RKO (cell line): Measurements from ENCODE around the gene STK35.

Experiments
- DNase-seq: peaks from one replicate; pipeline ENCODE4 v3.0.0-alpha.2; 2016; ENCODE audit warnings: low spot score

STK35 gene

DNA sequence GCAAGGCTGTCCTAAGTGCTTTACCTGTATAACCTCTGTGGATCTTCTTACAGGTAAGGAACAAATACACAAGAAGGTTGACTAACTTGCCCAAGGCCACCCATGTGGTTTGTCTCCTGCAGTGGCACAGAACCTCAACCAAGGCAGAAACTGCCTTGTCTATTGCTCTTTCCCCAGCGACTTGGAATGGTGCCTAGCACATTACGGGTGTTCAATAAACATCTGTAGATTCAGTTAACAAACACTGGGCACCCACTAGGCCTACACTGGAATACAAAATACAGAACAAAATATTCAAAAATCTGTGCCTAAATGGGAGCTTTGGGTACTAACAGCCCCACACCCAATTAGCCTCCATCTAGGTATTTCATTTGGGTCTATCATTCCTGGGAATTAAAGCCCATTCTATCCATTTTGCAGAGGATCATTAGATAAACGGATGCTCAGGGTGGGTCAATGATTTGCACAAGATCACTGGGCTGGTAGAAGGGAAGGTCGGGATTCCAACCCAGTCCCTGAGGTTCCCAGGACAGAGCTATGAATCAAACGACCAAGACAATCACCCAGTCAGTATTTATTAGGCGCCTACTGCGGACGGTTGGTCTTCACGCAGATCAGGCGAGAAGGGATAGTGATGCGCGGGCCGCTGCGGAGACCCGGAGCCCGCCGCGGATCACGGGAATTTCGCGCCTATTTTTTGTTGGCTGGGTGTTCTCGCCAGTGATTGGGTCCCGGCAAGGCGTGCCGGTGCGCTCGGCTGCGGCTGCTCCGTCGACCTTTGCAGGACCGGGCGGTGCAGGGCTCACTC is at the start of gene STK35:
TSS of gene STK35 (plus strand) at position 771 of the 808 bp plus-strand sequence. CDS start 55 bp downstream, outside the sequence.
- peak; percentile 81 for DNase-seq

DNA sequence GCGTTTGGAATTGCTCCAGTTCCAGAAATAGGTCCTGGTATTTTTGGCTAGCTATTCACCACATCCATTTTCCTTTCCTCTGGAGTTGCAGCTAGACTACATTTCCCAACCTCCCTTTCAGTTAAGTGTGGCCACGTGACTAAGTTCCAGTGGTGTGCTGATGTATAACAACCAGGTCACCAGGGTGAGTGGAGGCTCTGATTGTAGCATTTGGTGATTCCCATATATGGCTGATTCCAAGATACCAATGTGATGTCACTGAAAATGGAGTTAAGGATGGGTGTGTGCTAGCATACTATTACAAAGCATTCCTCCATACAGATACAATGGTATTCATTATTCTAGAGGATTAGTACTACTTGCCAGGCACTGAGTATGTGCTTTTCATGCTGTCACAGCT is 49.7 kb upstream of the STK35 start:
- DNase-seq: peak; percentile 51

DNA sequence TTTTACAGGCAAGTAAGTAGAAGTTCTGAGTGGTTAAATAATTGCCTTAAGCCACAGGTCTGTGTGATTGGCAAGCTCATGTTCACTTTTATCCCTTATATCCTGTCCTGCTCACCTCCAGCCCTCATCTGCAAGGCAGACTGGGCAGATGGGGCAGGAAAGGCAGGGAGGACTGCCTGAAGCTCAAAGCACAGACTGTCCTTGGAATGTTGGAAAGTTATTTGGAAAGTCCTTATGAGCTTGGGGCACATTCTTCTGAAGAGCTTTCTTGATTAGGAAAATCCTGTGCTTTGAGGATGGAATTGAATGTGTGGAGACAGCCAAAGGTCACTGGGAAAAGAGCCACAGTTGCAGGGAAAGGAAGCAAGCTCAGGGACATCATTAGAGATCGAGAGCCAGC is 48.9 kb upstream of the STK35 start:
- no peak for DNase-seq

DNA sequence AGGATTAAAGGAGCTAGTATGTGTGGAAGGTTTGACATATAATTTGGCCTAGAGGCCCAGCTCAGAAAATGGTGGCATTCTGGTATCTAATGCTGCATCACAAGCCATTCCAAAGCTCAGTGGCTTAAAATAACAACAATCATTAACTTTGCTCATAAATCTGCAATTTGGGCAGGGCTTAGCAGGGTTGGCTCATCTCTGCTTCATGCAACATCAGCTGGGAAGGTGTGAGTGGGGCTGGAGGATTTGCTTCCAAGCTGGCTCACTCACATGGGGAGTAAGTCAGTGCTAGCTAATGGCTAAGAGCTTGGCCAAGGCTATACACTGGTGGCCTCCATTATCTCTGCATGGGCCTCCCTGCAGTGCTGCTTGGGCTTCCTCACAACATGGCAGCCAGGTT is 48.0 kb upstream of the STK35 start:
- no peak for DNase-seq

DNA sequence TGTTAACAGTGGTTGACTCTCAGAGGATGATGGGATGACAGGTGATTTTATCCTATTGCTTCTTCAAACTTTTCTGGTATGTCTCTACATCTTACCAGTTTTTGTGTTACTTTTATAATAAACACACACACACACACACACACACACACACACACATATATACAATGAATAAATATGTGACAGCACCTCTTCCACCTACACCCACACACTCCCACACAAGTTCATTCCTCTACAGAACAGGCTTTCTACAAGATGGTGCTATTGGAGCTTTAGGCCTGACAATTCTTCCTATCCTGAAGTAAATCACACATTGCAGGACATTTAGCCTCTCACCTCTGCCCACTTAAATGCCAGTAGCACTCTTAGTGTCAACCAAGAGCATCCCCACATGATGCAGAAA is 46.7 kb upstream of the STK35 start:
- DNase-seq: no peak

DNA sequence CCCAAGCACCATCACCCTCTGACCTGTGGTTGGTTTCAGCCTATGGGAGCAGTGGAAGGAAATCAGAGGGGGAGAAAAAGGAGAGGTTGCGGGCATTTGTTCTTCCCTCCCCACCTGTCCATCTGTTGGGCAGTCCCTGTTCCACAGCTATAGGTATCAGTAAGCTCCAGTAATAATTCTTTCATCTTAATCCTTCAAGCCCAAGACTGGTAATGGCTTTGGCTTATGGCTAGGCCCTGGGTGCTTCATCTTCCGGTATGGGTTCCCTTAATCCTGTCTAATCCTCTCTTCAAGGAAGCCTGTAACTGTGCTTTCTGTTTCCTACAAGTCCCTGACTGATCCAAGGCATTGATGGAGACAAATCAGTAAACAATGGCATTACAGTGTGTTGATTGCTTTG is 42.2 kb upstream of the STK35 start:
- no peak for DNase-seq

DNA sequence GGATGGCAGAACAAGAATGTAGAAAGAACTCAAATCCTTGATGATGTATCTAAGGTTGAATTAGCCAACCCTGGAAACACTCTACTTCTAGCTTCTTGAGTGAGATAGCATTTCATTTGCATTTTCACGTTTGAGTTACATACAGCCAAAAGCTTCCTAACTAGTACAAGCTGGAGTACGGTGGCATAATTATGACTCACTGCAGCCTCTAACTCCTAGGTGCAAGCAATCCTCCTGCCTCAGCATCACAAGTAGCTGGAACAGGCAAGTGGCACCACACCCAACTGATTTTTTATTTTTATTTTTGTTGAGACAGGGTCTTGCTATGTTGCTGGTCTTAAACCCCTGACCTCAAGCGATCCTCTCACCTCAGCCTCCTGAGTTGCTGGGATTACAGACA is 36.5 kb upstream of the STK35 start:
- no peak for DNase-seq

DNA sequence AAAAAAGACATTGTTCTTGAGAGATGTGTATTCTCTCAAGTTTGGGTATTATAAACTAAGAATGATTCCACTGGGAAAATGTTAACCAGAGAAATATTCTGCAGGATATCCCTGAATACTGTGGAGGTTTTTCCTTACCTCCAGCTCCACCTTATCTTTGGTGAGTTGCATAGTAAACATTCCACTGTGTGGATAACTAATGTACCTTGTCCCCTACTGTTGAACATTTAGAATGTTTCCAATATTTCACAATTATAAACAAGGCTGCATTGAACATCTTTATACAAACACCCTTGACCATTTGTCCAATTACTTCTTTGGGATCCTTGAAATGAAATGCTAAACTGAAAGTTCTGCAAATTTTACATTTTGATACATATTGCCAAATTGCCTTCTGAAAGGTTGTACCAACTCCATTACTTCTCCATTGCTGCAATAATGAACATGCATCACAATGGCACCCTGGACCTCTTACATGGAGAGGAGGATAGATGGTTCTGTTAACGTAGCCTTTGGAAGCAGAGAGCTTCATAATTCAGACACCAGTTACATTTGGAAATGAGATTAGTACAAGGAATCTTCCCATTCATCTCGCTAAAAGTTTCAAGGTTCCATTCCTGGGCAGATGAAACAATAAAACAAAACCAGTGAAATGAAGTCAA is 35.0 kb upstream of the STK35 start:
- no peak for DNase-seq

DNA sequence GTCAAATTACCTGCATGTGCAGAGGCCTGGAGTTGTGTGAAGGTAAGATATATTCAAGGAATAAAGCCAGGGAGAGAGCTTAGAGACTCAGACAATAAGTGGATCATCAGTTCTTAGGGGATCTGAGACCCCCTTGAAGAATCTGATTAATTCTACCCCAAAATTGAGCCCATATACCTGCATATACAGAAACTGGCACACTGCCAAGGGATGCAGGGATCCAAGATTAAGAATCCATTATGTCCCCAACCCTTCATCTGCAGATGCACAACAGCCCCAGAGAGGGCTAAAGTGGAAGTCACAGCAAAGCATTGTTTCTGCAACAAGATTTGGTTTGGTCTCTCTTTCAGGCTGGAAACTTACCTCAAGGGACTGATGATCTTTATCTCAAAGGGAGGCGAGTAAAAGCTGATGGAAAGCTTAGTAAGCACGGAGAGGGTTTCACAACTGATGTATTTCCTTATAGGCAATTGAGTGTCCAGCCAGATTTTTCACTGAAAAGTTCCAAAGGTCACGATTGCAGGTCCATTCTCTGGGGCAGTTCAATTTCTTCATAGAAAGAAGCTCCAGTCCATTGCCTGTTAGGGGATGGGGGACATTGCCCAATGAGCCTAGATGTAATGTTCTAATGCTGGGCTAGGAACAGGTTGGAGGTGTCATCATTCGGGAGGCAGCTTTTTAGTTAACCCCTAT is 20.9 kb upstream of the STK35 start:
- no peak for DNase-seq

DNA sequence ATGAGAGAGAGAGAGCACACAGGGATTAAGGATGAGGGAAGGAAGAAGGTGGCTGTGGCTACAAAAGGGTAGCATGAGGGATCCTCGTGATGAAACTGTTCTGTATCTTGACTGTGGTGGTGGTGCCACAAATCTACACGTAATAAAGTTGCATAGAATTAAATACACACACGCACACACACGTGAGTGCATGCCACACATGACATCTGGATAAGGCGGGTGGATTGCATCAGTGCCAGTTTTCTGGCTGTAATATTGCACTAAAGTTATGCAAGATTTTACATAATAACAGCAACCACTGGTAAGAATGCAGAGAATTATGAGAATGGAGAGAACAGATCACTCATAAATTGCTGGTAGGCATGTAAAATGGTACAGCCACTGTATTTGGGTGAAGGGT is 16.9 kb upstream of the STK35 start:
- DNase-seq: no peak

DNA sequence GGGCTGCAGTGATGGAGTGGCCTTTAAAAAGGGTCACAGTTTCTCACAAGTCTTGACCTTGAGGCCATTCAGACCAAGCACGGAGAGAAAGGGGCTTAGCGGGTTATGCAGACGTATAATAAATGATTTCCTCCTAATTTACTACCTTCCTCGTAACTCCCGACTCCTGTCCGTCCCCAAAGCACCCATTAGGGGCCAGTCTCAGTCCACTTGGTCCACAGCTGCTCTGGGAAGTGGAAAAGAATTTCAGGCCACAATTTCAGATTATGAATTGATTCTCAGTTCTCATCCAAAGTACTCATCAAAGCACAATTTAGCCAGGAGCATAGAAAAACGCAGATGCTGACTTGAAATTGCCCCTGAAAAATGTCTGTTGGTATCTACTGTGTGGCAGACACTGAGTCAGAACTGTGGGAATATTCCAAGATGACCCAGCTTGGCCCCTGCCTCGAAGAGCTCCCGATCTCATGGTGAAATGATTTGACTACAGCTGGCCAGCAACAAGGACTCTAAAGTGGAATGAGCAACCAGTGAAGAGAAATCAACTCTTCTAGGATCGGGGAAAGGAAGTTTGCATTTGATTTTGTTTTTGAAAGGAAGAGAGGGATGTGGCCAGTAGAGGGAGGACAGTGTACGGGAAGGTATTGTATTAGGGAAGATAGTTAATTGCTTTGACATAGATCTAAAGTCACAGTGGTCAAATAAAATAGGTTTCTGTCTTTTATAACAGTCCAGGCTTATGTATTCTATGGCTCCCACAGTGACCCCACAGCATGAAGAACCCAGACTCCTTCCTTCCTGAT is 15.2 kb upstream of the STK35 start:
- no peak for DNase-seq

DNA sequence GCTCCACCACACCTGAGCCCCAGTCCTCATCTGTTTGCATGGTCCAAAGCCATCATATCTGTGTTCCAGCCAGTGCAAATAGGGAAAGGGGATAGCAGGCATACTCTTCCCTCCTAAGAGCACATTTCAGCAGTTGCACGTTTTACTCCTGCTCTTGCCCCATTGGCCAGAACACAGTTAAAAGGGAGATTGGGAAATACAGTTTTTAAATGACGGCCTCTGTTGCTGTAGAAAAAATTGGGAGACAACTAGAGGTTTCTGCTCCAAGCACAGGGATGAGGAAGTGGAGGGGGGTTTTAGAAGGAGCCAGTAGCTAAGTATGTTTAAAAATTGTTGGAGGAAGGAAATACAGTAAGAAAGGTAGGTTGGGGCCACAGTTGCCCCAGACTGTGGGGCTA is 14.6 kb upstream of the STK35 start:
- DNase-seq: no peak

DNA sequence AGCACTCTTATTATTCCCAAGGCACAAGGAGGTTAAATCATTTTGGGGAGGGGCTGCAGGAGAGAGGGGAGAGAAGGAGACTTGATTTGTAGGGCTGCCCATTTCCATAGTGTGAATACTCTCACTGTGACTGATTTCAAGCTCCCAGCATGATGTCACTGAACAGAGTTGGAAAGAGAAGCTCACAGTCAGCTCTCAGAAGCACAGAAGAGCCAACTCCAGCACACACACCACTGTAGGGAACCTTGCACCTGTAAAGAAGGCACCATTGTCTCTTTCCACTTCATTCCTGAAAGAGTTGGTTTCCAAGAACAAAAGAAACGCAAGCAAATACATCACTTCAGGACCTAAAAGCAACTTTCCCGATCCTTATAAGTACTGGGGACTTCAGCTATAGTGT is 12.7 kb upstream of the STK35 start:
- no peak for DNase-seq

DNA sequence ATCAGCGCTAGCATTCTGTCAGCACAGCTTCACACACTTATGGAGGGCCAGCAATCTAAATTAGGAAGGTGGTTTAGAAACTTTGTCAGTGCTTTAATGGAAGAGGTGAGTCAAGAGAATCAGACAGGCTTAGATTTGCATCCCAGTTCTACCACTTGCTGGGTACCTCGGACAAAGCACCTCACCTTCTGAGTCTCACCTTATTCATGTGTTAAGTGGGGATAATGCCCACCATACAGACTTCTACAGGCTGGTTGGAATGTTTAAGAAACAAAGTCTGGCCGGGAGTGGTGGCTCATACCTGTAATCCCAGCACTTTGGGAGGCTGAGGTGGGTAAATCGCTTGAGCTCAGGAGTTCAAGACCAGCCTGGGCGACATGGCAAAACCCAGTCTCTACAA is 12.2 kb upstream of the STK35 start:
- no peak for DNase-seq

DNA sequence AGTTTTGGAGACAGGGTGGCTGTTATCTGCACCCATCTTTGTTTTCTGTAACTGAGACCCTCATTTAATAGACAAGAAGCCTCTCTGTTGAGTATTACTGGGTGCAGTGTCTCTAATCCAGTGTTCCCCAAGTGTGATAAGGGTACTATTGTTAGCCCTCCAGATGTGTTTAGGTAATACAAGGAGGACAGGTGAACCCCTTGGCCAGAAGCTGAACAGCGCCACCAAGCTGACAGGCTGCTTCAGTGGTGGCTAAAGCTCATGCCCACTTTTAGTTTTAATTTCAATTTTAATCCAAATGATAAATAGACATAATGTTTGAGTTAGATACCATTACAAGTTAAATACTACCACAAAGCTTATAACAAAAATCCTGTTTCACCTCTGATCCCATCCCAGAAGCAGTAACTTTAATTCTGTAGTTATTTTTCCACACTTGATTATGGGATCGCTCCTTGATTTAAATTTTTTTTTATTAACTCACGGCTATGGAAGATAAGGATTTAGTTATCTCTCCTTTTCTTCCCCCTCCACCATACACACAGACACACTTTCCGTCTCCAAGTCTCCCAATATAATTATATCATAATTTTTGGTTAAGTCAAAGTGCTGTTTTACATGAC is 8.4 kb upstream of the STK35 start:
- DNase-seq: no peak

DNA sequence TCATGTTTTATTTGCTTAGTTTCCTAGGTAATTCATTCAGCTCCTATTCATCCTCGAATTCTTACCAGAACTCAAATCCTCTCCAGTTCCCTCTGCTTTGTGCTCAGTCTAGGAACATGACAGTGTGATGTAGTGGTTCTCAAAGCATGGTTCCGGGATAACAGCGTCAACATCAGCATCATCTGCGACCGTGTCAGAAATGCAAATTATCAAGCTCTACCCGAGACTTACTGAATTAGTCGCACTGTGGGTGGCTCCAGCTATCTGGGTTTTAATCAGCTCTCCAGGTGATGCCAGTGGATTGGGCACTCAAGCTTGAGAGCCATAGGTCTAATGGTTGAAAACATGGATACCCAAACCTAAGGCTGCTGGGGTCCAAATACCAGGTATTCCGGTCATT is 7.7 kb upstream of the STK35 start:
- no peak for DNase-seq

DNA sequence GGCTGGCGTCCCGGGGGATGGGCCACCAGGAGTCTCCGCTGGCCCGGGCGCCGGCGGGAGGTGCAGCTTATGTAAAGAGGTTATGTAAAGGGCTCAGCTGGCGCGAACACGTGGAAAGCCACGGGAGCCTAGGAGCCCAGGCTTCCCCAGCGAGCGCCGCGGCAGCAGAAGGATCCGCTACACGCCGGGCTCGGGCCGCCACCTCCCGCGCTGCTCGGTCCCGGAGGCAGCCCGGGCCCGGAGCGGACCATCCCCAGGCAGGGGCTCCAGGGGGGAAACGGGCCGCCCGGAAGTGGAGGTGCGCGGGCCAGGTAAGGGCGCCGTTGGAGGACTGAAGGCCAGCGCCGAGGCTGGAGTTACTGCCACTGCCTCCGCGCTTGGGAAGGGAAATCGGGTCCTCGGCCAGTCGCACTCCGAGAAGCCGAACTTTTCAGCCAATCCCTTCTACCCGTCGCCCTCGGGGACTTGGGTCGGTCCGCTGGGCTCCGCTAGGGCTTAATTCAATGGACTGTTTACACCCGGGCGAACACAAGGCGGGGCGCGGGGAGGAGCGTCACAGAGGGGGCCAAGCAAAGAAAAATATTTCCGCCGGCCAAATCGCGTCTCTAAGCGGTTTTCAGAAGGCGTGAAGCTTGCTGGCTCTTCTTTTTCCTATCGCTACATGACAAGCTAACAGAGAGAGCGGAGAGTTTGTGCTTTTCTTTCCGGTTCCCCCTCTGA is 398 bp downstream of the STK35 start:
- peak; percentile 92 for DNase-seq

DNA sequence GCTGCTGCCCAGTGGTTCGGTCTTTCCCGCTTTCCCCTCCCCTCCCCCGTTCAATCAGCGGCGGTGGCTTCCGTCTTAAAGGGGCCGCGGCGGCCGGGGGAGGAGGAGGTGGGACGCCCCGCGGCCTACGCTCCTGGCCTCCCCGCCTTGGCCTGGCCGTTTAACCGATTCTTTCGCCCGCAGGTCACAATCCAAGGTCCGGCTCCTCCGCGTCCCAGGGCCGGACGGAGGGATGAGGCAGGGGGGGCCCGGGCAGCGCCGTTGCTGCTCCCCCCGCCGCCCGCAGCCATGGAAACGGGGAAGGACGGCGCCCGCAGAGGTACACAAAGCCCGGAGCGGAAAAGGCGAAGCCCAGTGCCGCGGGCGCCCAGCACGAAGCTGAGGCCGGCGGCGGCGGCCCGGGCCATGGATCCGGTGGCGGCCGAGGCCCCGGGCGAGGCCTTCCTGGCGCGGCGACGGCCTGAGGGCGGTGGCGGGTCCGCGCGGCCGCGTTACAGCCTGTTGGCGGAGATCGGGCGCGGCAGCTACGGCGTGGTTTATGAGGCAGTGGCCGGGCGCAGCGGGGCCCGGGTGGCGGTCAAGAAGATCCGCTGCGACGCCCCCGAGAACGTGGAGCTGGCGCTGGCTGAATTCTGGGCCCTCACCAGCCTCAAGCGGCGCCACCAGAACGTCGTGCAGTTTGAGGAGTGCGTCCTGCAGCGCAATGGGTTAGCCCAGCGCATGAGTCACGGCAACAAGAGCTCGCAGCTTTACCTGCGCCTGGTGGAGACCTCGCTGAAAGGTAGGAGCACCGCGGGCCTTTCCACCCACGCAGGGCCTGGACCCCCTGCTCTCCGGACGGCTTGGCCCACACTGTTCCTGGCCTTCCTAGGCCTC is 1.2 kb downstream of the STK35 start:
- peak; percentile 86 for DNase-seq

DNA sequence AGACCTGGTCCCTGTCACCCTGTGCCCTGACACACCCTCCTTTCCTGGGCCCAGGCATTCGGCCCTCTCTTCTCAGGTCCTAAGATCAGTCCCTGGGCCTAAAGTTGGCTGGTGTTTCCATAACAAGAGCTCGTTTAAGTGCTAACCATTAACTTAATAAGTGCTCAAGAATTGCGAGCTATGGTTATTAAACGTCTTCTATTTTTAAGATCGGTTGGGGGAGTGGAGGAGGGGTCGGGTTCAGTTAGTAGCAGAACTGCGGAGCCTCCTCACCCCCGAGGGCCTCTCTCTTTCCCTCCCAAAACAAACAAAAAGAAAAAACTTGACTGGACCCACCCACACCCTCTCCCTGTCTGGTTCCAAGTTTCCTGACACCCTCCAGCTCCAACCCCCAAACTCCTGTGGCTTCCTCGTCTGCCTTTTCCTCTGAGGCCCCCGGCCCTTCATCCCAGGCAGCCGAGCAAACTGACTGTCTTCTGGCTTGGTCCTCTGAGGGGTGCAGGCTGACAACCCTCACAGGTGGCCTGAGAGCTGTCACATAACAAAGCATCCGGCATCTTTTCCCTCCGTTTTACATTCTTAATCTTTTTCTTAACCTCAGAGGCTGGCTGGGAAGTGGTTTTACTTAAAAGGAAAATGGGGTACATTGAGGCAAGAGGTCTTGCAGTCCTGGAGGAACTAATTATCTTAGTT is 2.0 kb downstream of the STK35 start:
- no peak for DNase-seq

DNA sequence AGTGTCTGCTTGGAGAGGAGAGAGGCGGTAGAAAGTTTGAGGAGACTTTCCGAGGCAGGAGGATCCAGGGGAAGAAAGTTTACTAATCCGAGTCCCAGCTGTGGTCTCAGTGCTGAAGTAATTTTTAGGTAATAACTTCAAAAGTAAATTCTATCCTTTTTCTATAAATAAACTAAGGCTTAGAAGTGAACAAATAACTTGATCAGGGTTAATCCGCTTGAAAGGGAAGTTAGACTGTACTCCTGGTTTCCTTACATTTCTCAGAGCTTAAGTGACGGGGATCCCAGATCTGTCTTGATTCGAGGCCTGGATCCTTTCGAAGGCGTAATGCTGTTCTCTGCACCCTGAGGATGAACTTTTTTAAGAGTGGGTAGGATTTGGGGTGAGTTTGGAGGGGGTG is 2.6 kb downstream of the STK35 start:
- DNase-seq: no peak
